IMR-90 (cell line): Measurements from ENCODE around the gene IL18R1. TPM values are rescaled to one million over a fixed set of nuclear protein-coding genes. Genes with fewer than 3 reads are reported as not detected.
A peak's percentile ranks its signal among the peaks of the same experiment; 100 is the strongest.

Source experiments
- ATAC-seq: fragments of 200-7000 bp; cut with Tn5 transposase; 2 replicates; pipeline ENCODE4 v1.9.1; 2020; ENCODE audit warnings: low read depth, mild to moderate bottlenecking, moderate library complexity
- BruUV-seq: library from RNA; stranded (reverse); fragments of 400-500 nt; replicated peaks from 2 replicates; lab custom pipeline; 2021; lab: Mats Ljungman, UMichigan
- CTCF ChIA-PET: fragments of 300-600 bp; formaldehyde crosslinking; extraction: SDS; loops from one replicate; lab custom pipeline; 2021; ENCODE audit warnings: antibody characterized with exemption; lab: Yijun Ruan, JAX
- POLR2A ChIA-PET: fragments of 300-600 bp; sonication (Branson Sonifier 250); formaldehyde crosslinking; loops from one replicate; lab custom pipeline; 2022; ENCODE audit warnings: antibody characterized with exemption; ENCODE audit not compliant: unreplicated experiment; lab: Charles Lee
- DNase-seq: peaks from one replicate; pipeline ENCODE4 v3.0.0; 2013
- H2AFZ ChIP-seq: replicated peaks from 2 replicates; pipeline ENCODE3; 2013; ENCODE audit warnings: low read length, mild to moderate bottlenecking; ENCODE audit not compliant: poor library complexity
- H2AK5ac ChIP-seq: 2 replicates; pipeline ENCODE4 v1.6.1; 2013; ENCODE audit warnings: low read depth, low read length, inconsistent platforms
- H2AK9ac ChIP-seq: replicated peaks from 2 replicates; pipeline ENCODE3; 2013; ENCODE audit warnings: mild to moderate bottlenecking, low read depth, low read length, moderate library complexity; ENCODE audit not compliant: poor library complexity
- H2BK120ac ChIP-seq: 2 replicates; pipeline ENCODE4 v1.6.1; 2013; ENCODE audit warnings: low read depth, low read length, inconsistent platforms
- H2BK15ac ChIP-seq: 3 replicates; pipeline ENCODE4 v1.6.1; 2013; ENCODE audit warnings: low read depth, low read length, inconsistent platforms
- H2BK20ac ChIP-seq: 2 replicates; pipeline ENCODE4 v1.6.1; 2013; ENCODE audit warnings: low read depth, mild to moderate bottlenecking, inconsistent platforms, low read length, moderate library complexity
- H2BK5ac ChIP-seq: 2 replicates; pipeline ENCODE4 v1.6.1; 2013; ENCODE audit warnings: mild to moderate bottlenecking, low read depth, low read length, inconsistent platforms; ENCODE audit not compliant: poor library complexity, severe bottlenecking
- H3K14ac ChIP-seq: replicated peaks from 2 replicates; pipeline ENCODE4 v1.6.1; 2013; ENCODE audit warnings: low read depth, low read length, inconsistent platforms
- H3K18ac ChIP-seq: 2 replicates; pipeline ENCODE4 v1.6.1; 2013; ENCODE audit warnings: low read depth, low read length, control low read depth
- H3K23ac ChIP-seq: 2 replicates; pipeline ENCODE4 v1.6.1; 2013; ENCODE audit warnings: low read depth, low read length, inconsistent platforms
- H3K27ac ChIP-seq: 2 replicates; pipeline ENCODE4 v1.5.1; 2013; ENCODE audit warnings: mild to moderate bottlenecking, control low read depth, low read length; ENCODE audit not compliant: insufficient read depth
- H3K27me3 ChIP-seq: 2 replicates; pipeline ENCODE4 v1.6.1; 2013; ENCODE audit warnings: low read length; ENCODE audit not compliant: control insufficient read depth, insufficient read depth
- H3K36me3 ChIP-seq: 2 replicates; pipeline ENCODE4 v1.6.1; 2013; ENCODE audit warnings: low read length, mixed read lengths; ENCODE audit not compliant: control insufficient read depth, insufficient read depth
- H3K4ac ChIP-seq: 2 replicates; pipeline ENCODE4 v1.6.1; 2013; ENCODE audit warnings: low read depth, low read length, inconsistent platforms
- H3K4me1 ChIP-seq: 2 replicates; pipeline ENCODE4 v1.6.1; 2013; ENCODE audit warnings: low read length, mixed read lengths; ENCODE audit not compliant: control insufficient read depth, insufficient read depth
- H3K4me2 ChIP-seq: 2 replicates; pipeline ENCODE4 v1.6.1; 2013; ENCODE audit warnings: low read depth, mild to moderate bottlenecking, control low read depth, low read length, moderate library complexity
- H3K4me3 ChIP-seq: 2 replicates; pipeline ENCODE4 v1.5.1; 2013; ENCODE audit warnings: low read depth, mild to moderate bottlenecking, control low read depth, low read length, moderate library complexity; ENCODE audit not compliant: insufficient read depth
- H3K56ac ChIP-seq: 2 replicates; pipeline ENCODE4 v1.6.1; 2013; ENCODE audit warnings: low read length, inconsistent platforms; ENCODE audit not compliant: insufficient read depth; ENCODE audit errors: extremely low read depth
- H3K79me1 ChIP-seq, 2 experiments: 2 replicates each; pipeline ENCODE4 v1.6.1; 2013; ENCODE audit warnings: low read length in 2 of 2, inconsistent platforms in 1 of 2, low read depth in 1 of 2
- H3K9ac ChIP-seq: 2 replicates; pipeline ENCODE4 v1.6.1; 2013; ENCODE audit warnings: low read depth, low read length, control low read depth
- H3K9me1 ChIP-seq: 2 replicates; pipeline ENCODE4 v1.6.1; 2013; ENCODE audit warnings: low read length, inconsistent platforms; ENCODE audit not compliant: insufficient read depth
- H3K9me3 ChIP-seq: 2 replicates; pipeline ENCODE4 v1.6.1; 2013; ENCODE audit warnings: low read length; ENCODE audit not compliant: control insufficient read depth, insufficient read depth
- H4K20me1 ChIP-seq: 2 replicates; pipeline ENCODE4 v1.6.1; 2013; ENCODE audit warnings: low read length, inconsistent platforms; ENCODE audit not compliant: insufficient read depth
- H4K5ac ChIP-seq: 2 replicates; pipeline ENCODE4 v1.6.1; 2013; ENCODE audit warnings: mild to moderate bottlenecking, low read depth, low read length, control low read depth
- H4K8ac ChIP-seq, 2 experiments: 2 replicates each; pipeline ENCODE4 v1.6.1; 2013; ENCODE audit warnings: low read depth in 2 of 2, low read length in 2 of 2, control low read depth in 1 of 2, inconsistent platforms in 1 of 2
- H4K91ac ChIP-seq: 2 replicates; pipeline ENCODE4 v1.6.1; 2013; ENCODE audit warnings: low read depth, low read length, inconsistent platforms; ENCODE audit not compliant: insufficient read depth
- BHLHE40 ChIP-seq: fragments of 150-350 bp; IDR thresholded peaks from 2 replicates; pipeline ENCODE4 v1.6.1; 2016; ENCODE audit warnings: mild to moderate bottlenecking, low read depth, low read length
- MAFK ChIP-seq: IDR thresholded peaks from 2 replicates; pipeline ENCODE4 v1.6.1; 2012; ENCODE audit warnings: low read depth, low read length, improper control_type of control experiment
- MAZ ChIP-seq: IDR thresholded peaks from 2 replicates; pipeline ENCODE4 v1.6.1; 2012; ENCODE audit warnings: low read depth, mild to moderate bottlenecking, low read length, improper control_type of control experiment, moderate library complexity, borderline replicate concordance
- POLR2A ChIP-seq: IDR thresholded peaks from 2 replicates; pipeline ENCODE4 v1.6.1; 2012; ENCODE audit warnings: mild to moderate bottlenecking, low read depth, low read length
- RAD21 ChIP-seq: IDR thresholded peaks from 2 replicates; pipeline ENCODE4 v1.6.1; 2012; ENCODE audit warnings: low read length, improper control_type of control experiment
- WGBS, 2 experiments: methylation state at CpG; one replicate each; pipeline versions ENCODE4 v1.1.5 to v1.1.7; 2013; ENCODE audit warnings: missing lambda C conversion rate in 2 of 2; ENCODE audit not compliant: insufficient read length in 1 of 2; ENCODE audit errors: extremely low coverage in 2 of 2; 5-methylcytosine and 5-hydroxymethylcytosine counted together
- dilution Hi-C: fragments of 300-500 bp; cut with HindIII; formaldehyde crosslinking; loops from one replicate; pipeline ENCODE4 v1.14.3; 2018; ENCODE audit warnings: low sequenced_read_pairs; ENCODE audit not compliant: unreplicated experiment
- in situ Hi-C: fragments of 300-500 bp; cut with MboI; formaldehyde crosslinking; loops from 3 replicates; pipeline ENCODE4 v1.14.3; 2019; ENCODE audit warnings: low sequenced_read_pairs, inconsistent platforms, mixed read lengths
- intact Hi-C: fragments of 100-400 bp; cut with micrococcal nuclease; formaldehyde crosslinking; loops from 2 replicates; pipeline ENCODE4 v1.10.0; 2022
- polyA plus RNA-seq, 3 experiments: library from polyadenylated mRNA; depleted of rRNA; stranded (reverse); fragments of >200 nt; gene quantifications; 2 replicates each; pipeline ENCODE4 v1.2.3, GENCODE V29; 2012; ENCODE audit warnings: low replicate concordance in 1 of 3
- total RNA-seq: library from RNA; depleted of rRNA; stranded (reverse); fragments of >200 nt; gene quantifications from 2 replicates; pipeline ENCODE4 v1.2.3, GENCODE V29; 2012

The IL18R1 gene
- total and polyA plus RNA-seq, 2 of the 4 experiments (the other 2 are of a cell fraction): 0.18 to 0.24 TPM

DNA sequence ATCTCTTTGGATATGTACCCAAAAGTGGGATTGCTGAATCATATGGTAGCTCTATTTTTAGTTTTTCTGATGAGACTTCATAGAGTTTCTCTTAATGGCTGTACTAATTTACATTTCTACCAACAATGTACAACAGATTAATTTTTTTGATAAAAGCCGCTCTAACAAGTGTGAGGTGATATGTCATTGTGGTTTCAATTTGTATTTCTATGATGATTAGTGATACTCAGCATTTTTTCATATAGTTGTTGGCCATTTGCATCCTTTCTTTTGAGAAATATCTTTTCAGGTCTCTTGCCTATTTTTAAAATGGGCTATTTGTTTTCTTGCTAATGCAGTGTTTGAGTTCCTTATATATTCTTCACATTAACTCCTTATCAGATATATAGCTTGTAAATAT, 71.7 kb downstream of the IL18R1 start:
- in situ Hi-C loops: no loop called here

More for the DNA sequence above, 71.7 kb downstream of the IL18R1 start:
- intact Hi-C loops (no loop called here), dilution Hi-C loops (no loop called here)
- no peak overlapping the region for H2BK15ac ChIP-seq
- H3K36me3 ChIP-seq: no peaks in the 10 kb centered on the region
- TF ChIP-seq RAD21 (no peak), BHLHE40 (no peak), MAZ (no peak), POLR2A (no peak), MAFK (peak; percentile 39; the same call in 1 of the 2 replicates)
- no peak overlapping the region for H4K8ac ChIP-seq
- no TSS peak for BruUV-seq
- ATAC-seq (no peak), DNase-seq (no peak)
- WGBS, 2 experiments: no CpG with 5 or more reads among the region's 1 CpG
- H3K56ac ChIP-seq: no peak overlapping the region
- H3K4me3 ChIP-seq: no peak overlapping the region
- no peaks in the 10 kb centered on the region for H3K9me3 ChIP-seq
- peaks cover 13% of the 10 kb centered on the region for H3K27me3 ChIP-seq
- no peaks in the 10 kb centered on the region for H3K79me1 ChIP-seq
- no peak overlapping the region for H2AFZ ChIP-seq
- no peak overlapping the region for H2AK5ac ChIP-seq
- CTCF ChIA-PET: no interaction called here
- H3K4ac ChIP-seq: no peak overlapping the region
- no peaks in the 10 kb centered on the region for H3K4me1 ChIP-seq
- H3K4me2 ChIP-seq: no peak overlapping the region
- no peak overlapping the region for H2BK20ac ChIP-seq
- no peak overlapping the region for H3K27ac ChIP-seq
- no peak overlapping the region for H4K5ac ChIP-seq
- POLR2A ChIA-PET: no interaction called here
- no peak overlapping the region for H3K18ac ChIP-seq
- H3K14ac ChIP-seq: no peak overlapping the region
- no peak overlapping the region for H2AK9ac ChIP-seq
- H2BK120ac ChIP-seq: no peak overlapping the region
- H3K9me1 ChIP-seq: no peaks in the 10 kb centered on the region
- H2BK5ac ChIP-seq: no peak overlapping the region
- H3K23ac ChIP-seq: no peak overlapping the region
- H3K9ac ChIP-seq: no peak overlapping the region
- no peak overlapping the region for H4K91ac ChIP-seq
- no peaks in the 10 kb centered on the region for H4K20me1 ChIP-seq
